ELR (cell line): ENCODE data around the gene SCEL.
"Not testable (repeated sequence)": the region's sequence is repeated elsewhere in the genome, so short reads cannot be mapped to it uniquely, and the experiment has no call there.

ENCODE experiments used
- DNase-seq: peaks from one replicate; pipeline ENCODE4 v3.0.0-alpha.2; 2015; ENCODE audit warnings: low read depth

SCEL gene

DNA sequence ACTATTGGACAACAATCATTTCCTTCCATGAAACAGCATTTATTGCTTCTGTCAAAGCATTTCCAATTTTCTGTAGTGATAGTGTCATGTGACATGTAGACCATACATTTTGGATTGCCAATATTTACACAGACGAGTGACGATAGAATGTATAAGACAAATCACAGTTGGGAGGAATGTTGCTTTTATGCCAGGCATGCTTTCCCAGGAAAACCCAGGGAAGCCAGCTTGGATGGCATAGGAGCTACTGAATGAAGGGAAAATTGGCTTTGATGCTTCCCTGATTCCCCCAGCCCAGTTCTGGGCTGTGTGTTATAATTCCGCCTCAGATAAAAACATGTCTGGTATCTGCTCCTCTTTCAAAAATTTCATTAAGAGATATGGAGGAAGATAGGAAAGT is 22.5 kb downstream of the SCEL start:
- DNase-seq: no peak

DNA sequence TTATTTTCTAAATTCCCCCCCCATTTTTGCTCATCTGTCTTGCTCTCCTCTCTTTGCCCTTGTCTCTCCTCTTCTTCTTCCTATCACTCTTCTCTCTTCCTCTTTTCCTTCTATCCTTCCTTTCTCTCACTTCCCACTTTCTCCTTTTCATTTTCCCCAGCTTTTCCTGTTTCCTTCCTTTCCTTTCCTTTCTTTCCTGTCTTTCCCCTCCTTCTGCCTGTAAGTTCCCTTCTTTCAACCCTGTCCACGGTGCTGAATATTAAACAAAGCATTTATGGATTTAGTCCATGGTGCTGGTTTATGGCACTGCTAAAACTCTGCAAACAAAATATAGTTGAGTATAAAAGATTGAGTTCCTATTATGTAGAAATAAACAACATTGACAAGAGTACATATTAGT is 27.6 kb downstream of the SCEL start:
- DNase-seq: peak; percentile 18

DNA sequence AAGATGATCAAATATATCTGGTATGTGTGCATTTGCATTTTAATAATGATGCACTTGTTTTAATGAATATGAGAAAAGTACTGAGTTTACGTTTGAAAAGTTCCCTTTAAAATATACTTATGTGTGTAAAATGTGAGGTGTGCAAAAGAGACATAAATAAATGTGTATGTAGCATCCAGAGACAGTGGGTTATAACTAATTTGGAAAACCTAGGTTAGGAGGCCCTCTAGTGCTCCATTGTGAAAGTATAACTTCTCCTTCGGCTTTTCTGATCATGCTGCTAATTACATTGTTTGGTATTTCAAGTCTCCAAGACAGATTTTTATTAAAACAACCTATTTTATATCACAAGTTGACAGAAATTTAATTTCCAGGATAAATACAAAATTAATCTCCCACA is 30.1 kb downstream of the SCEL start:
- peak; percentile 54 for DNase-seq

DNA sequence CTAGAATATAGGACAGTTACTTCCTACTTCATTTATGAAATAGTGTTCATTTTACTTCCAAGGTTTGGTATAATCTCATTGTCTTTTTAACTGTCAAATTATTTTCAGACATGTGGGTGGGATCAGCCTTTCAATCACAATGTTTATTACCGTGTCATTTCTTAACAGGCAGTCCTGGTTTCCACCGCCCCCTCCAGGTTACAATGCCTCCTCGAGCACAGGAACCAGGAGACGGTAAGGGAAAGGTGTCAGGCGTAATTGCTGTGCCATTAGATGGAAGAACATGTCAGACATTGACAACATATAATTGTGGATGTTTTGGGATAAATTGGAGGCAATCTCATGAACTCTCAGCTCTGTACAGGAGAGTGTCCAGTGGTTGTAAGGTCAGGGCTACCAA is 36.5 kb downstream of the SCEL start:
- no peak for DNase-seq

DNA sequence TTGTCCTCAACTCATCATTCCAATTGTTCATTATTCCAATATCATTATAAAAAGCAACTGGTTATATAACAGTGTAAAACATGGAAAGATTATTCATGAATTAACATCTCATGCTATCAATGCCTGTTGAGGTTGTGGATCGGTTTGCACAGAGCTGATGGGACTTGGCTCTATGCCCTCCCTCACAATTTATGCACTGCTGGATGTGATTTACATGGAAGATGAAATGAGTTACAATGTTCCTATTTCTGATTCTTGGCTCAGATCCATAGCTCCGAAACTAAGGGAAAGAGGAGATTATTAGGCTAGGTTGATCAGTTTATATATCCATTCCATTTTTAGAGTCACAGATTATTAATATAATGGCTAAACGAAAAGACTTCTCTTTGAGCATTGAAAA is 38.6 kb downstream of the SCEL start:
- DNase-seq: no peak

DNA sequence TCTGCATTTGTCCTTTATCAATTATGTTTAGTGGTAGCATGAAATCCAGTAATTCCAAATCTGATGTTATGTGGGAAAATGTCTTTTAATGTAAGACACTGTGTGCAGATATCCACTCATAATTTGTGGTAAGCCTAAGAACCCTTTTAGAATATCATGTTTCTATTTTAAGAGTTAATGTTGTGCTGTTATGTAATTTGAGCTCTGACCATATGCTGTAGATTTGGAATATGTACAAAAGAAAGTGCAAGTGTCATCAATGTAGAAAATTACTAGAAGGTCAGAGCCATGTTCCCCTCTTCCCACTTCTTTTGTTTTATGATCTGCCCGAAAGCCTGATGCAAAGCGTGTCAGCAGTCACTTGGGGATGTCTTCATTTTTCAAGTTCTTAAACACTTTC is 44.5 kb downstream of the SCEL start:
- no peak for DNase-seq

DNA sequence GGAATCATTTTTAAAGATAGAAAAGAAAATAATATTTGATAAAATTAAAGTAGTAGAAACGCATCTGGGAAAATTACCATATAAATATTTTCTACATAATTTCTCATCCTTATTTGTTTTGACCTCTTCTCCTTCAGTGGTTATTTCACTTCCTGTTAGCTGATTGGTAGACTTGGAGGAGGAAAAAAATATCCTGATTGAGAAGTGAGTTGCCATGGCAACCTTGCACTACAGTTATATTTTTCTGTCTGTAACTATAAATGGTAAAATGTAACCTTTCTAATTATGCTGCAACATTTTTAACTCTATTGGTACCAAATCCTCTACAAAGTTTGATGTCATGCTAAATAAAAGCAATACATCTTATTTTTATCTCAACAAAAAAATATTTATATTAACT is 45.2 kb downstream of the SCEL start:
- DNase-seq: no peak

DNA sequence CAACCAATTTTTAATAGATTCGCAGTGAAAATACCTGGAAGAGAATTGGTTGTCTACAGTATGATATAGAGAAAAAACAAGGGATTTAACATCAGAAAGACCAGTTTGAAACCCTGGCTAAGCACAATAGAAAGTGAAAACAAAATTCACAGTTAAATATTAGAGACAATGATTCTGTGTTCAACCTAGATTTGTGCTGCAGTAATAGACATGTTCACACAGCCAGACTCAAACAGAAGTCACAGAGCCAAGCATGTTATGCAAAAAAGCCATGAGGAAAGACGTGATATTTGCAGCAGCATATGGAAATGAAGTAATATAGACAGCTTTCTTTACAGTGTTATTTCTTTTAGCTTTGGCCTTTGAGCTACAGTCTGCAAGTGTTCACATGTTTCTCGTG is 48.1 kb downstream of the SCEL start:
- no peak for DNase-seq

DNA sequence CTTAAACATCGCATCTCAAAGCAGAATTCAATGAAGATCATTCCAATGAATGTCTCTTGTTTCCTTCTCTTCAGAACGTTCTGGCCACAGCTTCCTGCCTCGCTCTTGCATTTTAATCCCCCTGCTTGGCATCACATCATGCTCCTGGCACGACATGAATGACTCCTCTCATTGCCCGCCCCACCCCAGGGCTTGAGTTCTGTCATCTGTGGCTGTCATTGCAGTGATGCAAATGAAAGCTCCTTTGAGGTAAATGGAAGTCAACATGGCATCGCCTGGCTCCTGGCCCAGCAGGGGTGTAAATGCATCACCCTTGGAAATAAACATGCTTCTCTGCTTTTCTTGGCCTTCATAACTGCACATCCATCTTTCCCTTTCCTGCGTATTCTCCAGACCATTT is 48.6 kb downstream of the SCEL start:
- DNase-seq: no peak

DNA sequence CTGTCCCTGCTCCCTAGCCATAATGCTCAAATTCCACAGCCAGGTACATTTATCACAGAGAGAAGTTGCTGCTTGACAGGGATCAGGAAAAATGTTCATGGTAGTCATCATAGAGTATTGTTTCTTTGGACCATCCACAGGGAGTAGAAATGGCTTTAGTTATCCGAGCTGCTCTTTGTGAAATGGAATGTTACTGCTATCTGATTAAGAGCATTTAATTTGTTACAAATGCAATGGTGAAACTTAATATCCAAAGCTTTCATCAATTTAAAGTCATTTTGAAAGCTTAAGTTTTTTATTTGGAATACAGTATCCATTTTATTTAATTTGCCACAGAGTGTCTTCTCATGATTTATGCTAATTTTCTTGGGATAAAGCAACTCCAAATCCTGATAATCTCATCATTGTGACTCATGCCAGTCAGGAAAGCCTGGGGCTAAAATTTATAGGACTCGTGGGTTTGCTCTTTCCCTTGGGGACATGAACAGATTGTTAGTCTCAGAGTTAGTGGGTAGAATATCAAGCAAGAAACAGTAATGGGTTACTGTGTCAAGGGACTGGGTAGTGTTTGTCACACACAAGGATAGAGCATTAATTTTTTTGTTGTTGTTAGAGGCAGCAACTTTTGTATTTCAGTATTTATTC is 59.8 kb downstream of the SCEL start:
- peak; percentile 20 for DNase-seq

DNA sequence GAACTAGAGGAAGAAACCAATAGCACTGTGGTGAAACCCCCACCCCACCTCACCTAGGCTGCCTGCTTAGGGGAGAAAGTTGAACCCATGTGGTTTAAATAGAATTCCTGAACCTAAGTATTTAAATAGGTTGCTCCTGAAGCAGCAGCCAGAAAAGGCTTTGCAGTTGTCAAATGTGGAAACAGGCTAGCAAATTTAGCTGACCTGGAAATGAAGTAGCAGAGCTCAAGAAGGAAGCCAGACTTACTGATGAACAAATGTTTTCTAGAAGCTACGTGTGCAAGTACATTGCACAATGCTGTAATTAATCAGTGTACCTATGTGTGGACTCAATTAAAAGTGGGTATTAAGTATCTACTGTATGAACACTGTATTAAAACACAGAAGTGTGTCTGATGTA is 61.3 kb downstream of the SCEL start:
- no peak for DNase-seq

DNA sequence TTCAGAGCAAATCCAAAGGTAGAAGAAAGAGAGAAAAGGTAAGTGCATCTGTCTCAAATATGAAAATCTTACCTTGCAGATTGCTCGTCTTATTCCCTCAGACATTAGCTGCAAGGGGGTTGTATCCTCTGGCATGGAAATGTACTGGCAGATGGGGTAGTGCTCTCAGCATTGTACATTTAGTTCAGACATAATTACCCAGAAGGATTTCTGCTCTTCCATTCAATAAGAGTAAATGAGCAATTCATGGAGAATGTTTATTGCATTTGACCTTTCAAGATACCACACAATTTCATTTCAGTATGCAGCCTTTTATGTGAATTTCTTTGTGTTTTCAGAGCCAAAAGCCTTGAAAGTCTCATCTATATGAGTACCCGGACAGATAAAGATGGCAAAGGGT is 63.8 kb downstream of the SCEL start:
- no peak for DNase-seq

DNA sequence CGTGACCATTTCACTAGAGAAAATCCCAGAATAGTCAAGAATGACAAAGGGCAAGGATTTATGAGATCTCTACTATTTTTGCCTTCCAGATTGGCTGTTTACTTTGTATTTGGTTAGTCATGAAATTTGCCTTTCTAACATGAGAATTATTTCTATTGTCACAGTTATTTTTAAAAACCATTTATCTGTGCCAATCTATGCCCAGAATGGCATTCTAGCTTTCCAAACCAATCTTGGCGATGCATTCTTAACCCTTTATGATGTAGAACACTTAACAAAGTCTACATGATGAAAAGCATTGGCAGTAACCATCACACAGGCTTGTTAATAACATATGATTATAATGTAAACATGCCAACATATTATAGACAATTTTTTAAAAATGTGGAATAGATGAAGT is 65.2 kb downstream of the SCEL start:
- no peak for DNase-seq

DNA sequence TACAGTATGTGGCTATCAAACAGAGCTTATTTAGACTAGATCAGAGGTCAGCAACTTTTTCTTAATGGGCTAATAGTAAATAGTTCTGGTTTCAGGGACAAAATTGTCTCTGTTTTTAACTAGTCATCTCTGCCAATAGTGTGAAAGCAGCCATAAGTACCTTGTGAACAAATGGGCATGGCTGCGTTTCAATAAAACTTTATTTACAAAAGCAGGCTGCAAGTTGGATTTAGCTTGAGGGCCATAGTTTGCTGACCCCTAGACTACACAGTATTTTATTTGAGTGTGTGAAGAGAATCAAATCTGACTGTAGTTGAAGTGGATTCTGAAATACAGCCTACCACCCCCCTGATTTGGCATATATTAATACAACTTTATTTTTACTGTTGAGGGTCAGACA is 75.6 kb downstream of the SCEL start:
- DNase-seq: no peak

DNA sequence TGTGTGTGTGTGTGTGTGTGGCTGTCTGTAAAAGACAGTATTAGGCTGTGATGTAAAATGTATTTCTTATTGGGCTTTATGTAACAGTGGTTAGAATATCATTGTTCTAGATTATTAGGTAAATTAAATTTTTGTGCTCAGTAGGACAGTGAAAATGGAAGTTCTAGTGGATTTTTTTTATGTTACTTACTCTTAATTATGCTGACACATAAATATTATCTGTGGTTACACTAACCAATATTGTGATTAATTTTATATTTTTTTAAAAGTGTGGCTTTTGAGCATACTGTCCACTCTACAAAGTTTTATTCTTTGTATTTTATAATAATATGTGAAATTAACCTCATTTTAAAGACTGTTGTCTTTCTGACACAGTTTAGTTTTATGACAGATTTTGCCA is 80.5 kb downstream of the SCEL start:
- DNase-seq: no peak

DNA sequence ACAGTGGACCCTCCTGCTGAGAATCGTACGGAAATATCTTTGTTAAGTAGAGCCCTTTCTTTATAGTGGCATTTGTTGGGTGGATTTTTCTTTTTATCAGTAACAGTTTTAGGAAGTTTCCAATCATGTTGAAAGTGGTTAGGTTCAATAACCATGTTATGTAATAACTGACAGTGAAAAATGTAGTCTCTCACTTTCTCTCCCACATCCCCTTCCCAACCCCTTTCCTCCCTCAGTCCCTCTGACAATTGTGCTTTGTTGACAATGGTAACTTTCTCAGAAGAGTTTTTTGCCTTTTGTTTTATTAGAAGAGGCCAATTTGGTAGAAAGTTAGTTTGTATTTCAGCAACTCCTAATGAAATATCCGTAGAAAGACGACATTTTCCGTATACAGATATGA is 84.1 kb downstream of the SCEL start:
- no peak for DNase-seq

DNA sequence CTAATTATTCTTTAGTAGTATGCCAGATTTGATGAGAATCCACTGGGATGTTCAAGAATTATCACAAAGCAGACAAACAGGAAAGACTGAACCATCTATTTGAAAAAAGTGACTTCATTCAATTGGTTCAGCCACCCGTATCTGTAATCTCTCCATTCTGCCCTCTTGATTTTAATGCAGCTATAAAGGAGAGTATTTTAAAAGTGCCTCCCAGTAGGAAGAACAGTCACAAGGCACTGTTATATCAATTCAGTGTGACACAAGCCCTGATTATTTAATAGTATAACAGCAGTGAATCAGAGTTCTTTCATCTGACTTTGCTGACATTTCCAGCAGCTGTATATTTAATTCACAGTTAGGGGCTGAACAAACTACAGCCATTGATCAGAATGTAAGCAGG is 84.6 kb downstream of the SCEL start:
- no peak for DNase-seq

DNA sequence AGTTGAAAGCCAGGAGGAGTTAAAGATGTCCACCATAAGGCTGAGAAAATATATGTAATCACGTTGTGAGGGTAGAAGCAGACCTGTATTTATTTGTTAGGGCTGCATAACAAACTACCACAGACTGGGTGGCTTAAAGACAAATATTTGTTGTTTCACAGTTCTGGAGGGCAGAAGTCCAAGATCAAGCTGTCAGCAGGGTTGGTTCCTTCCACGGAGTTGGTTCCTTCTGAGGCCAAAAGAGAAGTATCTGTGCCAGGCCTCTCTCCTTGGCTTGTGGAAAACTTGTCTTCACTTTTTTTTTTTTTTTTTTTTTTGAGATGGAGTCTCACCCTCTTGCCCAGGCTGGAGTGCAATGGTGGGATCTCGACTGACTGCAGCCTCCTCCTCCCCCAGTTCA is 88.3 kb downstream of the SCEL start:
- no peak for DNase-seq

DNA sequence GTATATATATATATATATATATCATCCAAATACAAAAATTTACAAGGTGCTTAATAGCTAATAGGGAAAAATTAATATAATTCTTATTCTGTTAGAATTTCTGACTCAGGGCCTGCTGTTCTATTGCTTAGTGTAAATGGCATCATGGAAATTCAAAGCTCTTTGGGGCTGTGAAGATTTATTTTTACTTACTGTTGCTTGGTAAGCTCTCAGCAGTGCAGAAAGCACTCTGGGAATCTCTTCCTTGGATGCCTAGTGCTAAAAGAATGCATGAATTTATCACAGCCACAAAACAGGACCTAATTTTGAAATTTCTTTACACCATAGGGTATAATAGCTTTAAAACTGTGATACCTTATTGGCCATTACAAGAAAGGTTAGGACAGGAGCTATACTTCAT is 92.7 kb downstream of the SCEL start:
- no peak for DNase-seq

DNA sequence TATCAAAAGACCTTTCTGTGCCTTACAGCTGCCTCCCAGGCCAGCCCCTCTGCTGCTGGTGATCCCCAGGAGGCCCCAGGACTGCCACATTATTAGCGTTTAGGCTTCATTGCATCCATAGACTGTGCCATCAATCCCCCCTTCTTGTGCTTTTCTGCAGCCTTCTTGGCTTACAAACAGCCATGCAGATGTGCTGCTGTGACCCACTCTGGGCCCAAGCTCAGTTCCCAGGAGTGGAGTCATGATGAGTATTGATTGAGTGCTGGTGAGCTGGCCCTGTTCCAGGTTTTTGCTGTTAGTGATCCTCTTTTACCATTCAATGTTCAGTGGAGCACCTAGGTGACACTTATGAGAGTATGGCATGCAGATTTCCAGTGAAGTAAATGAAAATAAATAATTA is 102.1 kb downstream of the SCEL start:
- DNase-seq: no peak

DNA sequence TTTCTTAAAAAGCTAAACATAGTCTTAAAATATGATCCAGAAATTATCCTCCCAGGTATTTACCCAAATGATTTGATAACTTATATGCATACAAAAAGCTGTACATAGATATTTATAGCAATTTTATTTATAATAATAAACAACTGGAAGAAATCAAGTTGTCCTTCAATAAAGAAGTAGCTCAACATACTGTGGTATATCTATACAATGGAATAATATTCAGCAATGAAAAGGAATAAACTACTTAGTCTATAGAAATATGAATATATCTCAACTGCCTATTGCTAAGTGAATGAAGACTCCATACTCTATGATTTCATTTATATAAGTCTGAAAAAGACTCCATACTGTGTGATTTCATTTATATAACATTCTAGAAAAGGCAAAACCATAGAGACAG is 114.9 kb downstream of the SCEL start:
- DNase-seq: no peak

DNA sequence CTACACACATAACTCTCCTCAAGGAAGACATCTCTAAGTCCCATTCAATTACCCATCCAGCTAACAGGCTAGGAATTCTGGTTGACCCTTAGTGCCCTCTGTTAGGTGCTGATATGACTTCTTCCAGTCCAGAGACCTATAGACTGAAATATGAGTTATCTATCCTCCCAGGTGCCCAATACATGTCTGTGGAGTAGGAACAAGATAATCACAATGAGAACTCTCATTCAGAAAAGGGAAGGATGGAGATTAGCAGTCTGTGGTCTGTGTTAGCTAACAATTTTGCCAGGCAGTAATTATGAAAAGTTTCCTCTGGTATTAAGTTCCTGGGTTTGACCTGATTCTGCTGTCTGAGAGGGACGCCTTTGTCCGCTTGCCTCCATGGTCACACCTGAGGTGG is 117.8 kb downstream of the SCEL start:
- no peak for DNase-seq

DNA sequence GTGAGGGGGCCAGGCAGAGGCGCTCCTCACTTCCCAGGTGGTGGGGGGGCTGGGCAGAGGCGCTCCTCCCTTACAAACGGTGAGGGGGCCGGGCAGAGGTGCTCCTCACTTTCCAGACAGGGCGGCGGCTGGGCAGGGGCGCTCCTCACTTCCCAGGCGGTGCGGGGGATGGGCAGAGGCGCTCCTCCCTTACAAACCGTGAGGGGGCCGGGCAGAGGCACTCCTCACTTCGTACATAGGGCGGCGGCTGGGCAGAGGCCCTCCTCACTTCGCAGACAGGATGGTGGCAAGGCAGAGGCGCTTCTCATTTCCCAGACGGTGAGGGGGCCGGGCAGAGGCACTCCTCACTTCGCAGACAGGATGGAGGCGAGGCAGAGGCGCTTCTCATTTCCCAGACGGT is 124.5 kb downstream of the SCEL start:
- DNase-seq: not testable (repeated sequence)

DNA sequence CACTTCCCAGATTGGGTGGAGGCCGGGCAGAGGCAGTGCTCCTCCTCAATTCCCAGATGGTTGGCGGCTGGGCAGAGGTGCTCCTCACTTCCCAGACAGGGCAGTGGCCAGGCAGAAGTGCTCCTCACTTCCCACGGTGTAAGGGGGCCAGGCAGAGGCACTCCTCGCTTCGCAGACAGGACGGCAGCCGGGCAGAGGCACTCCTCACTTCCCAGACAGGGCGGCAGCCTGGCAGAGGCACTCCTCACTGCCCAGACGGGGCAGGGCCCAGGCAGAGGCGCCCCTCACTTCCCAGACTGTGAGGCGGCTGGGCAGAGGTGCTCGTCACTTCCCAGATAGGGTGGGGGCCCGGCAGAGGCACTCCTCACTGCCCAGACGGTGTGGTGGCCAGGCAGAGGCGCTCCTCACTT is 125.3 kb downstream of the SCEL start:
- no peak for DNase-seq

DNA sequence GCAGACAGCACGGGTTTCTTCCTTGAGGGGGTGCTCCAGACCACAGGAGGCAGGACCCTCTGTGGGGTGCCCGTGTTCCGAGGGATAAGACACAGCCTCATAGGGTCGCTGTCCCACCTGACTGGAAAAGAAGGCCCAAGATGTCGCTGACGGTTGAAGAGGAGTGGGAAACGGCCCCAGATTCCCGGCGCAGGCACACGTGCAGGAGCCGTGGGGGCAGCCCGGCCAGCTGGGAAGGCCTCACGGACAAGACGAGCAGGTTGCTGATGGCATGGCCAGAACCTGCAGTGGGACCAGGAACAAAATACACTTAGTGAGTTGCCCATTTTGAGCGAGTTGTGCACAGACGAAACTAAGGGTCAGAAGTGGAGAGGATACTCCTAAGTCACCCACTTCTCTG is 126.8 kb downstream of the SCEL start:
- not testable (repeated sequence) for DNase-seq
